ENCODE results near the gene IQCM. TPM values are rescaled to one million over a fixed set of nuclear protein-coding genes. Genes with fewer than 3 reads are reported as not detected.

The IQCM gene
- total and polyA plus RNA-seq, 10 of the 15 experiments (the other 5 are each of a cell fraction or from before 2014, with no cell fraction given) = not detected

- no peaks in the 10 kb centered on the region for H4K20me1 ChIP-seq (ENCODE audit: control insufficient read depth, insufficient read depth)
- FAIRE-seq (no peak), DNase-seq (ENCODE audit: low read depth, low spot score) (no peak), ATAC-seq (no peak)
- H3K4me1 ChIP-seq (ENCODE audit: control insufficient read depth, insufficient read depth, low read length) = peaks cover 3% of the 10 kb centered on the region; the same call in 1 of the 2 replicates
- no peak overlapping the region for H2AFZ ChIP-seq (ENCODE audit: control insufficient read depth, low read depth, low read length)
- ChIA-PET RAD21 (ENCODE audit: unreplicated experiment) (no interaction called here), CTCF (interaction anchor here (0.7 kb wide), 1 partner anchor 187 kb away, joined by 3 read pairs; no protein-coding TSS in a partner anchor), SMC1A (ENCODE audit: uncharacterized antibody, unreplicated experiment) (interaction anchor here (0.6 to 1.3 kb wide), 3 partner anchors 12 to 272 kb away, joined by 3 to 6 read pairs (median 3); no protein-coding TSS in a partner anchor), POLR2A (no interaction called here)
- TF ChIP-seq EED (IDR thresholded peaks at IDR 0.05; ENCODE audit: low read depth) = no peak
- no peak for TF ChIP-seq STAT1 (conservative IDR thresholded peaks at IDR 0.05)
- TF ChIP-seq, protein P1, sequence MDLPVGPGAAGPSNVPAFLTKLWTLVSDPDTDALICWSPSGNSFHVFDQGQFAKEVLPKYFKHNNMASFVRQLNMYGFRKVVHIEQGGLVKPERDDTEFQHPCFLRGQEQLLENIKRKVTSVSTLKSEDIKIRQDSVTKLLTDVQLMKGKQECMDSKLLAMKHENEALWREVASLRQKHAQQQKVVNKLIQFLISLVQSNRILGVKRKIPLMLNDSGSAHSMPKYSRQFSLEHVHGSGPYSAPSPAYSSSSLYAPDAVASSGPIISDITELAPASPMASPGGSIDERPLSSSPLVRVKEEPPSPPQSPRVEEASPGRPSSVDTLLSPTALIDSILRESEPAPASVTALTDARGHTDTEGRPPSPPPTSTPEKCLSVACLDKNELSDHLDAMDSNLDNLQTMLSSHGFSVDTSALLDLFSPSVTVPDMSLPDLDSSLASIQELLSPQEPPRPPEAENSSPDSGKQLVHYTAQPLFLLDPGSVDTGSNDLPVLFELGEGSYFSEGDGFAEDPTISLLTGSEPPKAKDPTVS (IDR thresholded peaks at IDR 0.05; ENCODE audit: low read depth, low read length) = no peak
- no peak for TF ChIP-seq KDM1A (IDR thresholded peaks at IDR 0.05; ENCODE audit: borderline replicate concordance)
- no peak for TF ChIP-seq SMAD1 (IDR thresholded peaks at IDR 0.05; ENCODE audit: low read depth, partially characterized antibody)
- TF ChIP-seq SMAD5 (IDR thresholded peaks at IDR 0.05; ENCODE audit: low read depth) = no peak
- no peak for TF ChIP-seq GABPA (IDR thresholded peaks at IDR 0.05; ENCODE audit: low read depth)
- TF ChIP-seq ZBED1 (IDR thresholded peaks at IDR 0.05; ENCODE audit: borderline replicate concordance) = no peak
- TF ChIP-seq BRCA1 (IDR thresholded peaks at IDR 0.05; ENCODE audit: low read depth, low read length) = no peak
- no peak for TF ChIP-seq TBL1XR1 (IDR thresholded peaks at IDR 0.05; ENCODE audit: low read depth, low read length)
- TF ChIP-seq PML (IDR thresholded peaks at IDR 0.05; ENCODE audit: low read length) = no peak
- BruUV-seq (replicated peaks) = no TSS peak
- H3K4me3 ChIP-seq = no peak overlapping the region
- H3K4me2 ChIP-seq (ENCODE audit: control insufficient read depth, insufficient read depth) = no peak overlapping the region; the same call in 1 of the 2 replicates
- H3K27ac ChIP-seq (ENCODE audit: control insufficient read depth, insufficient read depth) = no peak overlapping the region
- no peaks in the 10 kb centered on the region for H3K36me3 ChIP-seq (ENCODE audit: control insufficient read depth in 2 of 2, insufficient read depth in 2 of 2, low read length in 1 of 2)
- in situ Hi-C loops (cut with MboI) (no loop called here), intact Hi-C loops (cut with micrococcal nuclease; ENCODE audit: unreplicated experiment) (no loop called here)
- no peaks in the 10 kb centered on the region; a peak in 1 of 4 replicates for H3K27me3 ChIP-seq (replicated peaks in 1 of 2; ENCODE audit: control insufficient read depth in 2 of 2, insufficient read depth in 2 of 2, low read length in 1 of 2)
- H3K9me3 ChIP-seq (replicated peaks; ENCODE audit: control insufficient read depth, insufficient read depth, low read length) = no peaks in the 10 kb centered on the region
- no peak overlapping the region for H3K9ac ChIP-seq (ENCODE audit: control insufficient read depth, insufficient read depth, low read length)
- no peaks in the 10 kb centered on the region for H3K79me2 ChIP-seq (ENCODE audit: control insufficient read depth, insufficient read depth, low read length)
Observed at GRCh38 chr4:149719357-149719756, 96.3 kb downstream of the IQCM start.
